ENCODE data around the gene RPL4.
"Not testable (repeated sequence)": the region's sequence is repeated elsewhere in the genome, so short reads cannot be mapped to it uniquely, and the experiment has no call there.

Gene RPL4

GRCh38 chr15:66480267-66480666 lies 24.4 kb downstream of the RPL4 start:
- DNase-seq (ENCODE audit: insufficient read length, low spot score) (no peak), FAIRE-seq (no peak)
- TF ChIP-seq POLR2A (IDR thresholded peaks at IDR 0.05; ENCODE audit: low read depth, low read length), result no peak

GRCh38 chr15:66477011-66477410 lies 27.6 kb downstream of the RPL4 start:
- FAIRE-seq (no peak), DNase-seq (ENCODE audit: insufficient read length, low spot score) (no peak)
- TF ChIP-seq POLR2A (IDR thresholded peaks at IDR 0.05; ENCODE audit: low read depth, low read length), result no peak

GRCh38 chr15:66476535-66476934 lies 28.1 kb downstream of the RPL4 start:
- FAIRE-seq, result no peak
- no peak for TF ChIP-seq POLR2A (IDR thresholded peaks at IDR 0.05; ENCODE audit: low read depth, low read length)
- no peak for DNase-seq (ENCODE audit: insufficient read length, low spot score)

GRCh38 chr15:66474963-66475362 lies 29.7 kb downstream of the RPL4 start:
- FAIRE-seq, result no peak

GRCh38 chr15:66474135-66474534 lies 30.5 kb downstream of the RPL4 start:
- DNase-seq (ENCODE audit: insufficient read length, low spot score), result no peak
- no peak for FAIRE-seq
- TF ChIP-seq POLR2A (IDR thresholded peaks at IDR 0.05; ENCODE audit: low read depth, low read length), result no peak

More at GRCh38 chr15:66474963-66475362, 29.7 kb downstream of the RPL4 start:
- no peak for TF ChIP-seq POLR2A (IDR thresholded peaks at IDR 0.05; ENCODE audit: low read depth, low read length)
- DNase-seq (ENCODE audit: insufficient read length, low spot score), result no peak

- DNase-seq (ENCODE audit: insufficient read length, low spot score) (no peak), FAIRE-seq (no peak)
- no peak for TF ChIP-seq POLR2A (IDR thresholded peaks at IDR 0.05; ENCODE audit: low read depth, low read length)
Observed at GRCh38 chr15:66472176-66472999, 32.3 kb downstream of the RPL4 start.

- not testable (repeated sequence) for DNase-seq (ENCODE audit: insufficient read length, low spot score); FAIRE-seq
Observed at GRCh38 chr15:66470825-66471224, 33.8 kb downstream of the RPL4 start.

GRCh38 chr15:66467162-66468040 lies 37.3 kb downstream of the RPL4 start:
- not testable (repeated sequence) for FAIRE-seq; DNase-seq (ENCODE audit: insufficient read length, low spot score)

GRCh38 chr15:66465294-66465693 lies 39.4 kb downstream of the RPL4 start:
- FAIRE-seq; DNase-seq (ENCODE audit: insufficient read length, low spot score): not testable (repeated sequence)

- no peak for DNase-seq (ENCODE audit: insufficient read length, low spot score)
- no peak for FAIRE-seq
- no peak for TF ChIP-seq POLR2A (IDR thresholded peaks at IDR 0.05; ENCODE audit: low read depth, low read length)
Observed at GRCh38 chr15:66462627-66463026, 42.0 kb downstream of the RPL4 start.

GRCh38 chr15:66461917-66462316 lies 42.7 kb downstream of the RPL4 start:
- TF ChIP-seq POLR2A (IDR thresholded peaks at IDR 0.05; ENCODE audit: low read depth, low read length), result no peak
- FAIRE-seq, result no peak
- no peak for DNase-seq (ENCODE audit: insufficient read length, low spot score)

- DNase-seq (ENCODE audit: insufficient read length, low spot score); FAIRE-seq: not testable (repeated sequence)
Observed at GRCh38 chr15:66461294-66461693, 43.4 kb downstream of the RPL4 start.

- no peak for TF ChIP-seq POLR2A (IDR thresholded peaks at IDR 0.05; ENCODE audit: low read depth, low read length)
- no peak for FAIRE-seq
- peak; percentile 24 for DNase-seq (ENCODE audit: insufficient read length, low spot score)
Observed at GRCh38 chr15:66459818-66460615, 44.6 kb downstream of the RPL4 start.

- DNase-seq (ENCODE audit: insufficient read length, low spot score), result no peak
- FAIRE-seq, result no peak
- no peak for TF ChIP-seq POLR2A (IDR thresholded peaks at IDR 0.05; ENCODE audit: low read depth, low read length)
Observed at GRCh38 chr15:66456211-66456610, 48.4 kb downstream of the RPL4 start.

All from H54 (cell line).